T-helper 2 cell treated with Interferon-gamma antibody and Interleukin-4, amounts not matched to agents 5 μg/mL and 100 μg/mL, for 36 hours (primary cell): ENCODE measurements around the gene CERS1.

ENCODE experiments used
- DNase-seq: peaks from one replicate; pipeline ENCODE4 v3.0.0; 2021; ENCODE audit warnings: low spot score
- H3K27ac Mint-ChIP-seq: one replicate; pipeline ENCODE4 v1.8.0; 2021; ENCODE audit warnings: mild to moderate bottlenecking, mixed read lengths
- H3K27me3 Mint-ChIP-seq: one replicate; pipeline ENCODE4 v1.8.0; 2021; ENCODE audit warnings: low read depth, mixed read lengths
- H3K36me3 Mint-ChIP-seq: one replicate; pipeline ENCODE4 v1.8.0; 2021; ENCODE audit warnings: low read depth, mixed read lengths
- H3K4me1 Mint-ChIP-seq: one replicate; pipeline ENCODE4 v1.8.0; 2021; ENCODE audit warnings: low read depth, mixed read lengths
- H3K4me3 Mint-ChIP-seq: one replicate; pipeline ENCODE4 v1.8.0; 2022; ENCODE audit warnings: mild to moderate bottlenecking, moderate library complexity, mixed read lengths
- H3K9me3 Mint-ChIP-seq: one replicate; pipeline ENCODE4 v1.8.0; 2021; ENCODE audit warnings: mixed read lengths

Gene CERS1

GRCh38 chr19:18855647-18856384 lies 40.1 kb downstream of the CERS1 start:
- H3K27ac Mint-ChIP-seq: no peak overlapping the region
- DNase-seq: no peak
- no peak overlapping the region for H3K4me3 Mint-ChIP-seq
- H3K27me3 Mint-ChIP-seq: no peaks in the 10 kb centered on the region
- no peaks in the 10 kb centered on the region for H3K9me3 Mint-ChIP-seq
- H3K4me1 Mint-ChIP-seq: no peaks in the 10 kb centered on the region
- H3K36me3 Mint-ChIP-seq: peaks cover 38% of the 10 kb centered on the region

DNA sequence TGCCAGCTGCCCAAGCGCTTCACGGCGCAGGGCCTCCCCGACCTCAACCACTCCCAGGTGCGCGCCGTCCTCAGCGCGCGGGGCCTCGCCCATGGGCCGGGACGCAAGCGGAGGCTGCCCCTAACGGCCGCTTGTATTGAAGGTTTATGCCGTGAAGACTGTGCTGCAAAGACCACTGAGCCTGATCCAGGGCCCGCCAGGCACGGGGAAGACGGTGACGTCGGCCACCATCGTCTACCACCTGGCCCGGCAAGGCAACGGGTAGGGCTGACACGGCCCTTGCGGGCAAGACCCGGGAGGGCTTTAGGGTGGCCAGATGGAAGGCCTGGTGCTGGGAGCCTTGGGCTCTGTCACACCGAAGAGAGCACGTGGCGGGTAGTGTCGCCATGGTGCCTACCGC lies 41.0 kb downstream of the CERS1 start:
- Mint-ChIP-seq H3K9me3 (no peaks in the 10 kb centered on the region), H3K4me1 (peaks cover 4% of the 10 kb centered on the region), H3K36me3 (peaks cover 39% of the 10 kb centered on the region), H3K27me3 (no peaks in the 10 kb centered on the region), H3K4me3 (no peak overlapping the region), H3K27ac (no peak overlapping the region)
- no peak for DNase-seq

GRCh38 chr19:18853755-18854427 lies 42.1 kb downstream of the CERS1 start:
- H3K9me3 Mint-ChIP-seq: no peaks in the 10 kb centered on the region
- no peak for DNase-seq
- H3K4me1 Mint-ChIP-seq: peaks cover 11% of the 10 kb centered on the region
- H3K4me3 Mint-ChIP-seq: no peak overlapping the region
- H3K36me3 Mint-ChIP-seq: peaks cover 45% of the 10 kb centered on the region
- H3K27me3 Mint-ChIP-seq: no peaks in the 10 kb centered on the region
- H3K27ac Mint-ChIP-seq: no peak overlapping the region

DNA sequence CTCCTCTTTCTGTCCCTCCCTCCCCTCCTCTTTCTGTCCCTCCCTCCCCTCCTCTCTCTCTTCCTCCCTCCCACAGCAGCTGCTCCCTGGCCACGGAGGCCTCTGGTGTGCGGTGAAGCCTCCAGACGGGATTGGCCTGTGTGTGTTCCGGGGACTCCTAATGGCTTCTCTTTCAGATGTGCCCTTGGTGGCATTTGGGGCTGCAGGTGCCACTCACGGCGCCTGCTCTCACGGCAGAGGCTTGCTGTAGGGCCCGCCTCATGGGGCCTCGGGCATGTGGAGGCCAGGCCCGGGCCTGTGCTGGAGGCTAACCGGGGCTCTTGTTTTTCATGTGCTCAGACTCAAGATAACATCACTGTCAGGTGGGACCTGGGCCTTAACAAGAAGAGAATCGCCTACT lies 43.3 kb downstream of the CERS1 start:
- H3K36me3 Mint-ChIP-seq: peaks cover 49% of the 10 kb centered on the region
- no peaks in the 10 kb centered on the region for H3K27me3 Mint-ChIP-seq
- no peak overlapping the region for H3K4me3 Mint-ChIP-seq
- no peak overlapping the region for H3K27ac Mint-ChIP-seq
- DNase-seq: no peak
- no peaks in the 10 kb centered on the region for H3K9me3 Mint-ChIP-seq
- peaks cover 16% of the 10 kb centered on the region for H3K4me1 Mint-ChIP-seq

GRCh38 chr19:18851673-18852325 lies 44.2 kb downstream of the CERS1 start:
- H3K9me3 Mint-ChIP-seq: no peaks in the 10 kb centered on the region
- no peak overlapping the region for H3K4me3 Mint-ChIP-seq
- no peak overlapping the region for H3K27ac Mint-ChIP-seq
- H3K36me3 Mint-ChIP-seq: peaks cover 52% of the 10 kb centered on the region
- DNase-seq: no peak
- H3K4me1 Mint-ChIP-seq: peaks cover 22% of the 10 kb centered on the region
- H3K27me3 Mint-ChIP-seq: no peaks in the 10 kb centered on the region

GRCh38 chr19:18850471-18851375 lies 45.2 kb downstream of the CERS1 start:
- DNase-seq: no peak
- Mint-ChIP-seq H3K36me3 (peaks cover 48% of the 10 kb centered on the region), H3K4me3 (no peak overlapping the region), H3K27me3 (no peaks in the 10 kb centered on the region), H3K27ac (peak overlapping the region; percentile 60), H3K4me1 (peaks cover 25% of the 10 kb centered on the region), H3K9me3 (no peaks in the 10 kb centered on the region)

GRCh38 chr19:18849838-18850400 lies 46.0 kb downstream of the CERS1 start:
- Mint-ChIP-seq H3K4me1 (peaks cover 31% of the 10 kb centered on the region), H3K36me3 (peaks cover 46% of the 10 kb centered on the region), H3K9me3 (no peaks in the 10 kb centered on the region), H3K27me3 (no peaks in the 10 kb centered on the region), H3K27ac (peak overlapping the region; percentile 65), H3K4me3 (peak overlapping the region; percentile 48)
- no peak for DNase-seq

DNA sequence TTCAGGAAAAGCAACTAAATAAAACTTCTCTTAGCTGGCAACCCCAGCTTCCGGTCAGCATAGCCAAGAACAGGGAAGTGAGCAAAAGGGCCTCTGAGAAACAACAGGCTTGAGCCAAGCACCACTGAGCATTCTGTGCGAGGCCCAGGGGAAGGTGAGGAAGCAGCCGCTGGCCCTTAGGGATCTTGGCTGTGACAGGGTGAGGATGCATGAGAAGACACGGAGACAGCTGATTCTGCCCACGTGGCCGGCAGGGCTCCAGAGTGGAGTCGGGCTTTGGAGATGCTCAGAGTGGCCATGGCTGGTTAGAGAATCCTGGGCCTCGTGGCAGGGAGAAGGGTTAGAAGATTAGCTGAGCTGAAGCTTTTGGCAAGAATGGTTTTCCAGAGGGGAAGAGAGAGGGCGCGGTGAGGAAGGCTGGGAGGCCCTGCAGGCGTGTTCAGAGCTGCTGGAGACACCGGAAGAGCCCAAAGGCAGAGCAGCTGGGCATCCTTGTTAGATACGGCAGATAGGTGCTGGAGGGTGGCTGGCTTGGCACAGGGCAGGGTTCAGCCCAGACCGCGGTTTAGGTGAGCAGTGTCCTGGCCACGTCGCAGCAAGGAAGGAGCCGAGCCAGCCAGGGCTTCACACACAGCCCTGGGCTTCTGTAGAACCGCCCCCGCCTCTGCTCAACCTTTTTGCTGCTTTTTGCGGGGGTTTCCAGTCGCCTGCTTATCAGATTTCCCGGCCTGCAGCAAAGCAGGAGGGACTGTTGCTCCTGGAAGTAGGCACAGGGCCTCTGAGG lies 46.9 kb downstream of the CERS1 start:
- Mint-ChIP-seq H3K9me3 (no peaks in the 10 kb centered on the region), H3K4me1 (peaks cover 38% of the 10 kb centered on the region), H3K4me3 (peak overlapping the region; percentile 48), H3K36me3 (peaks cover 44% of the 10 kb centered on the region), H3K27me3 (no peaks in the 10 kb centered on the region), H3K27ac (peak overlapping the region; percentile 65)
- DNase-seq: peak; percentile 70

- Mint-ChIP-seq H3K27me3 (no peaks in the 10 kb centered on the region), H3K4me3 (no peak overlapping the region), H3K36me3 (peaks cover 38% of the 10 kb centered on the region), H3K9me3 (no peaks in the 10 kb centered on the region), H3K4me1 (peaks cover 49% of the 10 kb centered on the region), H3K27ac (no peak overlapping the region)
- DNase-seq: no peak
These were observed 48.2 kb downstream of the CERS1 start for GRCh38 chr19:18847549-18848463.

DNA sequence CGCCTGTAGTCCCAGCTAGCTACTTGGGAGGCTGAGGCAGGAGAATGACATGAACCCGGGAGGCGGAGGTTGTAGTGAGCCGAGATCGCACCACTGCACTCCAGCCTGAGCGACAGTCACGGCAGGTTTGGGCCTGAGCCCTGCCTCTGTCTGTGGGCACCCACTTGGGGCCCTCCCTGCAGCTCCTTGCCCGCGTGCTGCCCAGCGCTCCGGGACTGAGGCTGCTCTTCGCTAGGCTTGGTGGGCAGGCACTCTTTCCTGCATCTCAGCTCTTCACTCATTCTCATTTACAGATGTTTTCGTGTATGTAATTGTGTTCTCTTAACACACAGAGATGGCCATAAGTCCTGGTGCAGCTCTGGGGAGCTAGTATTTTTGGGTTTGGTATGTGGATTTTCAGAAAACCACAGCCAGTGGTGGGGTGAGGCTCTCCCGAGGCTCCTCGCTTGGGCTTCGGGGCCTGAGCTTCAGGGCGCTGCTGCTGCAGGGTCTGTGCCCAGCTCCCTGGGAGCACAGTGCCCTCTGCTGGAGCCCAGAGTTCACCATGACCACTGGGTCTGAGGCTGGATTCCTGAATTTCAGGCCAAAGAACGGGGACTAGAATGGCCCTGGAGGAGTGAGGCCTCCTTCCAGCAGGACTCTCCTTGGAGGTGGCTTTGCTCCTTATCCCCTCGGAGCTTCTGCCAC lies 49.0 kb downstream of the CERS1 start:
- peak overlapping the region; percentile 38 for H3K27ac Mint-ChIP-seq
- peak; percentile 51 for DNase-seq
- no peaks in the 10 kb centered on the region for H3K9me3 Mint-ChIP-seq
- H3K4me1 Mint-ChIP-seq: peaks cover 51% of the 10 kb centered on the region
- H3K36me3 Mint-ChIP-seq: peaks cover 35% of the 10 kb centered on the region
- peak overlapping the region; percentile 54 for H3K4me3 Mint-ChIP-seq
- no peaks in the 10 kb centered on the region for H3K27me3 Mint-ChIP-seq

- H3K4me1 Mint-ChIP-seq: peaks cover 53% of the 10 kb centered on the region
- H3K9me3 Mint-ChIP-seq: no peaks in the 10 kb centered on the region
- H3K36me3 Mint-ChIP-seq: peaks cover 32% of the 10 kb centered on the region
- no peak for DNase-seq
- no peaks in the 10 kb centered on the region for H3K27me3 Mint-ChIP-seq
- no peak overlapping the region for H3K27ac Mint-ChIP-seq
- no peak overlapping the region for H3K4me3 Mint-ChIP-seq
These were observed 50.0 kb downstream of the CERS1 start for GRCh38 chr19:18845961-18846360.
